AG09309 (cell line): ENCODE measurements around the gene PTPRM.

Experiments
- DNase-seq: peaks from one replicate; pipeline ENCODE4 v3.0.0-alpha.2; 2010; ENCODE audit warnings: low read depth
- H3K4me3 ChIP-seq: 2 replicates; pipeline ENCODE4 v1.5.1; 2011; ENCODE audit warnings: mild to moderate bottlenecking, low read depth, low read length, moderate library complexity; ENCODE audit not compliant: control insufficient read depth
- CTCF ChIP-seq: IDR thresholded peaks from 2 replicates; pipeline ENCODE4 v1.5.1; 2011; ENCODE audit warnings: mild to moderate bottlenecking, low read depth, low read length, inconsistent platforms; ENCODE audit not compliant: insufficient read depth, control insufficient read depth; ENCODE audit errors: missing control alignments

Gene PTPRM

GRCh38 chr18:8348051-8348720 lies 781.1 kb downstream of the PTPRM start:
- TF ChIP-seq CTCF: no peak
- H3K4me3 ChIP-seq: no peak overlapping the region
- no peak for DNase-seq

GRCh38 chr18:8349608-8350323 lies 782.6 kb downstream of the PTPRM start:
- H3K4me3 ChIP-seq: no peak overlapping the region
- DNase-seq: no peak
- TF ChIP-seq CTCF: no peak

- no peak for DNase-seq
- H3K4me3 ChIP-seq: no peak overlapping the region
- no peak for TF ChIP-seq CTCF
Measured at GRCh38 chr18:8350628-8351027, 783.5 kb downstream of the PTPRM start.

- TF ChIP-seq CTCF: no peak
- no peak overlapping the region for H3K4me3 ChIP-seq
- no peak for DNase-seq
Measured at GRCh38 chr18:8351161-8351560, 784.0 kb downstream of the PTPRM start.

- no peak for TF ChIP-seq CTCF
- no peak for DNase-seq
Measured at GRCh38 chr18:8354304-8354703, 787.2 kb downstream of the PTPRM start.

GRCh38 chr18:8356001-8356400 lies 788.9 kb downstream of the PTPRM start:
- no peak for TF ChIP-seq CTCF
- H3K4me3 ChIP-seq: no peak overlapping the region
- no peak for DNase-seq

More at GRCh38 chr18:8354304-8354703, 787.2 kb downstream of the PTPRM start:
- no peak overlapping the region for H3K4me3 ChIP-seq
